Transverse colon (tissue), 4 donors: Measurements from ENCODE around the gene ZKSCAN4. TPM values are rescaled to one million over a fixed set of nuclear protein-coding genes. Genes with fewer than 3 reads are reported as not detected.

Experiments used
- DNase-seq: peaks from one replicate; pipeline ENCODE4 v3.0.0-alpha.2; 2019
- H3K27ac ChIP-seq, 4 donors: fragments of 200-600 bp; sonication (generic); 2 replicates each; pipeline ENCODE4 v1.5.1; 2016 to 2018; ENCODE audit warnings: inconsistent platforms in 4 of 4
- H3K27me3 ChIP-seq: fragments of 200-600 bp; sonication (generic); 2 replicates; pipeline ENCODE4 v1.5.1; 2017; ENCODE audit warnings: inconsistent platforms
- H3K36me3 ChIP-seq, 4 donors: fragments of 200-600 bp; sonication (generic); 2 replicates each; pipeline ENCODE4 v1.5.1; 2017 to 2019; ENCODE audit warnings: inconsistent platforms in 4 of 4
- H3K4me1 ChIP-seq, 4 donors: fragments of 200-600 bp; sonication (generic); 2 replicates each; pipeline ENCODE4 v1.5.1; 2017 to 2020; ENCODE audit warnings: inconsistent platforms in 4 of 4
- H3K4me3 ChIP-seq, 4 donors: fragments of 200-600 bp; sonication (generic); 1 replicate in 1 of 4; 2 replicates in 3 of 4; pipeline versions ENCODE4 v1.5.1 to v1.6.1; 2017 to 2019; ENCODE audit warnings: inconsistent platforms in 4 of 4
- H3K9me3 ChIP-seq, 2 donors: fragments of 200-600 bp; sonication (generic); 2 replicates each; pipeline ENCODE4 v1.5.1; 2017 to 2019; ENCODE audit warnings: inconsistent platforms in 2 of 2
- EP300 ChIP-seq: sonication (generic); formaldehyde crosslinking; IDR thresholded peaks from one replicate; pipeline ENCODE4 v1.6.1; 2017; ENCODE audit warnings: antibody characterized with exemption, low read depth
- POLR2A ChIP-seq: fragments of 450-650 bp; IDR thresholded peaks from one replicate; pipeline ENCODE4 v1.6.1; 2016; ENCODE audit warnings: antibody characterized with exemption, mild to moderate bottlenecking, moderate library complexity
- POLR2AphosphoS5 ChIP-seq, 3 donors: sonication (generic); formaldehyde crosslinking; IDR thresholded peaks; one replicate each; pipeline ENCODE4 v1.6.1; 2016; ENCODE audit warnings: antibody characterized with exemption in 3 of 3
- WGBS, 2 donors: methylation state at CpG; one replicate each; pipeline ENCODE4 v1.1.5; 2018; ENCODE audit warnings: low coverage in 1 of 2; 5-methylcytosine and 5-hydroxymethylcytosine counted together
- in situ Hi-C, 4 donors: fragments of 200-750 bp; cut with MboI; loops; one replicate each; pipeline versions ENCODE4 v1.15.0 to v1.15.1; 2017; ENCODE audit warnings: low sequenced_read_pairs in 3 of 4, low pct_ligation_motif_present in 1 of 4, low pct_unique_long_range_greater_than_20kb in 1 of 4
- intact Hi-C: fragments of 100-400 bp; cut with DNase I; formaldehyde crosslinking; loops from one replicate; pipeline ENCODE4 v1.15.1; 2023; ENCODE audit warnings: low total_unique reads
- total RNA-seq, 4 donors: library from RNA; depleted of rRNA; stranded (reverse); fragments of >200 nt; gene quantifications; one replicate each; pipeline ENCODE4 v1.1.0, GENCODE V29; 2016
- TF ChIP-seq, protein P1 (sequence below), 5 experiments: fragments of 200-600 bp in 3 of 5; fragments of 450-650 bp in 2 of 5; sonication (generic) in 3 of 5; IDR thresholded peaks; 1 replicate in 2 of 5; 2 replicates in 3 of 5; pipeline ENCODE4 v1.5.1; 2016 to 2017; ENCODE audit warnings: antibody characterized with exemption in 5 of 5, inconsistent platforms in 3 of 5, mild to moderate bottlenecking in 2 of 5, moderate library complexity in 1 of 5

ZKSCAN4 gene
- total RNA-seq, 4 donors from 2014 or later = 0.60 to 9.0 (median 4.9) TPM

DNA sequence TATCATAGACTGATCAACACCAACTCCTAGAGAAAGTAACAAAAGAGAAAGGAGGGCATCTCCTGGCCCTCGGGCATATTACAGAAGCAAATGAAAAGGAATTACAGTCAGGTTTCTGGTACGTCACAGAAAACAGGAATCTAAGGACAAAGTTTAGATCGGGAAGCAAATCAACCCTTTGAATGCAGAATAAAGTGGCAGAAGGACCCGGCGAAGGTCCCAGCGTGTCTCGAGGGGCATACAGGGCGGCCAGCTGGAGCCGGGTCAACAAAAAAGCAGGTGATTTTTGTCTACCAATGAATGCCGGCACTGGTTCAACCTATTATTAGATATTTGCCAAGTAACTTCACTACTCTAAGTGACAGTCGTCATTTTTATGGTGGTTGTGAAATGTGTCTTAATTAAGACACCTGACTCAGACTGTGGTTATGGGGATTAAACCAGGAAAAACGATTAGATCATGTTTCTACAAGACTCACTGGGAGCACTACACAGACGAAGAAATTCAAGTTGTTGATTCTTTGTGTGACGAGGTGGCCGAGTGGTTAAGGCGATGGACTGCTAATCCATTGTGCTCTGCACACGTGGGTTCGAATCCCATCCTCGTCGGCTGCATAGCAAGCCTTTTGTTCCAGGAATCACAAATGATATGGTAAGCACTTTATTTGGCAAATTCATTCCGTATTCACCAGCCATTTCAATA, 39.4 kb downstream of the ZKSCAN4 start:
- intact Hi-C loops = no loop called here
- 0 to 2% methylated on average over 10 to 21 of the region's 21 CpGs for WGBS, 2 donors
- peaks cover 9 to 34% (median 12%) of the 10 kb centered on the region in 4 donors for H3K4me1 ChIP-seq
- peaks cover 77% of the 10 kb centered on the region for H3K27me3 ChIP-seq
- H3K27ac ChIP-seq = peak overlapping the region in 3 of 4 donors; percentile 26 to 70 (median 61)
- in situ Hi-C loops = loop anchor here in 1 of 4 donors (10.0 kb wide), 1 partner anchor 68 kb away; the partner anchor contains the start of gene ZKSCAN8
- DNase-seq = peak; percentile 50
- TF ChIP-seq, protein P1, sequence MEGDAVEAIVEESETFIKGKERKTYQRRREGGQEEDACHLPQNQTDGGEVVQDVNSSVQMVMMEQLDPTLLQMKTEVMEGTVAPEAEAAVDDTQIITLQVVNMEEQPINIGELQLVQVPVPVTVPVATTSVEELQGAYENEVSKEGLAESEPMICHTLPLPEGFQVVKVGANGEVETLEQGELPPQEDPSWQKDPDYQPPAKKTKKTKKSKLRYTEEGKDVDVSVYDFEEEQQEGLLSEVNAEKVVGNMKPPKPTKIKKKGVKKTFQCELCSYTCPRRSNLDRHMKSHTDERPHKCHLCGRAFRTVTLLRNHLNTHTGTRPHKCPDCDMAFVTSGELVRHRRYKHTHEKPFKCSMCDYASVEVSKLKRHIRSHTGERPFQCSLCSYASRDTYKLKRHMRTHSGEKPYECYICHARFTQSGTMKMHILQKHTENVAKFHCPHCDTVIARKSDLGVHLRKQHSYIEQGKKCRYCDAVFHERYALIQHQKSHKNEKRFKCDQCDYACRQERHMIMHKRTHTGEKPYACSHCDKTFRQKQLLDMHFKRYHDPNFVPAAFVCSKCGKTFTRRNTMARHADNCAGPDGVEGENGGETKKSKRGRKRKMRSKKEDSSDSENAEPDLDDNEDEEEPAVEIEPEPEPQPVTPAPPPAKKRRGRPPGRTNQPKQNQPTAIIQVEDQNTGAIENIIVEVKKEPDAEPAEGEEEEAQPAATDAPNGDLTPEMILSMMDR (IDR thresholded peaks at IDR 0.05) = no peak
- TF ChIP-seq POLR2A = no peak
- TF ChIP-seq POLR2AphosphoS5 (IDR thresholded peaks at IDR 0.05) = no peak
- no peaks in the 10 kb centered on the region for H3K36me3 ChIP-seq
- no peaks in the 10 kb centered on the region for H3K9me3 ChIP-seq
- H3K4me3 ChIP-seq = peak overlapping the region in 3 of 4 donors; percentile 24 to 37 (median 31)

DNA sequence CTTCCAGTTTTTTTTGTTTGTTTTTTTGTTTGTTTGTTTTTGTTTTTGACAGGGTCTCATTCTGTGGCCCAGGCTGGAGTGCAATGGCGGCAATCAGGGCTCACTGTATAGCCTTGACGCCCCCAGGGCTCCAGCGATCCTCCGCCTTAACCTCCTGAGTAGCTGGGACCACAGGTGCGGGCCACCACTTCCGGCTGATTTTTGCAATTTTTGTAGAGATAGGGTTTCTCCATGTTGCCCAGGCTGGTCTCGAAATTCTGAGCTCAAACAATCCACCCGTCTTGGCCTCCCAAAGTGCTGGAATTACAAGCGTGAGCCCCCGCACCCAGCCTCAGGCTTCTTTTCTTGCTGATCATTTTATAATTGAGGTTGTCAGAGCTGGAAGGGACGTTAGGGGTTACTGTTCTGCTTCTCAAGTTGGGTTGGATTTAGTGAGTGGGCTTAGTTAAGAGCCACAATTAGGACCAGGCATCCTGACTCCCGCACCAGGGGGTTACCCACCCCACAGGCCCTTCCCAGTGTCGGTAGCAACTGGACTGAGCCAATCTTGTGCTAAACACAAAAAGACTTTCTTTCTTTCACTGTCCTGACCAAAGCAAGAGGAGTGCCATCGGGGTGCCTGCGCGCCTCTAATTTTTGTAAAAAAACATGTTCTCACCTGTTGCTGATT, 40.1 kb downstream of the ZKSCAN4 start:
- H3K4me1 ChIP-seq = peaks cover 9 to 38% (median 12%) of the 10 kb centered on the region in 4 donors
- peak overlapping the region in 2 of 4 donors; percentile 31 to 37 for H3K4me3 ChIP-seq
- H3K9me3 ChIP-seq = no peaks in the 10 kb centered on the region
- WGBS, 2 donors = 0 to 30% methylated on average over 3 to 16 of the region's 16 CpGs
- in situ Hi-C loops = loop anchor here in 1 of 4 donors (10.0 kb wide), 1 partner anchor 67 kb away; the partner anchor contains the start of gene ZKSCAN8
- no peak for DNase-seq
- no peaks in the 10 kb centered on the region for H3K36me3 ChIP-seq
- H3K27me3 ChIP-seq = peaks cover 84% of the 10 kb centered on the region
- peak overlapping the region in 2 of 4 donors; percentile 61 to 70 for H3K27ac ChIP-seq
- TF ChIP-seq, protein P1 (IDR thresholded peaks at IDR 0.05) = no peak
- TF ChIP-seq POLR2A (no peak), POLR2AphosphoS5 (IDR thresholded peaks at IDR 0.05) (no peak), EP300 (no peak)
- intact Hi-C loops = no loop called here

DNA sequence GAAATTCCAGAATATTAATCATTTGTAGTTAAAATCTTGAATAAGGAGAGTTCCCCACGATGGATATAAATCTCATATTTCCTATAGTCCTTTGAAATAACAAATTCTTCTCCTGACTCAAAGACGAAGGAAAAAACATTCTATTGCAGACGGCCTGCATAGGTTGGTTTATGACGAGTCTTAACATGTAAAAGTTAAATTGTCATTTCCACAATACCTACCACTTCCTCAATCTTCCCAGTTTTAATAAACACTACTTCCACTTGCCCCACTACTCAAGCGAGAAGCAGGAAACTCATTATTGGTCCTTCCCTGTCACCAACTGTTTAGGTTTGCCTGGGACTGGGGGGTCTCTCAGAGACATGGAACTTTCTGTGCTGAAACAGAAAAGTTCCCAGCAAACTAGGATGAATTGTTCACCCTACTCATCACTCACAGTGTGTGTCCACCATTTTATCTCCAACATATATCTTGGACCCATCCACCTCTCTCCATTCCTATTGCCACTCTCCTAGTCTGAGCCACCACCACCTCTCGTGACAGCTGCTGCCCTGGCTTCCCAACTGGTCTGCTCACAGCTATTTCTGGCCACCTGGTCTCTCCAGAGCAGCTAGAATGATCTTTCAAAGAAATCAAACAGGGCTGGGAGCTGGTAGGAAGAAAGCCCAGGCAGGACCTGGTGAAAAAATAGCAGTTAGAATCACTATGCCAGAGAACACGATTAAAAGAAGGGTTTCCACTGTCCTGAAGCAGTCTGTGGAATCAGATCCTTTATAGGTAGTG, 42.1 kb downstream of the ZKSCAN4 start:
- H3K4me3 ChIP-seq = no peak overlapping the region
- in situ Hi-C loops = loop anchor here in 1 of 4 donors (10.0 kb wide), 1 partner anchor 65 kb away; the partner anchor contains the start of gene ZKSCAN8
- WGBS, 2 donors = 57 to 60% methylated on average over 7 of the region's 7 CpGs

DNA sequence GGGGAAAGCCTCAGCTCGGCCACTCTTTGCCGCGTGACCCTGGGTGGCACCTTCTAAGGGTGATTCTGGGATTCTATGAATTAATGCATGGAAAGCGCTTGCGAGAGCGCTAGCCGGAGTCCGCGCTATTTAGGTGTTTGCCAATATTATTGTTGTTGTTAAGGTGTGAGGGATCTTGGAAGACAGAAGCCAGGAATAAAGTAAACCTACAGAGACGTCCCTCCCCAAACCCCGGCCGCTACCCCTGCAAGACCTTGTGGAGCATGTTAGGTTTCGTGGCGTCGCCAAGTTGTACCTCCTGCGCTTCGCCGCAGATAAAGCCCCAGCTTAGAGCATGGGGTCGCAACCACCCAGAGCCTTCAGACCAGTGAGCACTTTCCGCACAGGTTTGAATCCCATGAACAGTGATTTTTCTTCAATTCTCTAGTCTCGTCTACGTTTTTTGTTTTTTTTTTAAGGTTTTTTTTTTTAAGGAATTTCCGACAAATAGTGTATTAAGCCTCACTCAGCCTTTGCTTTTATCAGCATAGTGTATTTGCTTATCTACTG, 43.9 kb downstream of the ZKSCAN4 start:
- Histone ChIP-seq H3K27me3 (peaks cover 95% of the 10 kb centered on the region), H3K4me3 (peak overlapping the region in 3 of 4 donors; percentile 25 to 49 (median 36)), H3K9me3 (no peaks in the 10 kb centered on the region), H3K27ac (peak overlapping the region in 2 of 4 donors; percentile 60 to 64), H3K36me3 (no peaks in the 10 kb centered on the region), H3K4me1 (peaks cover 10 to 32% (median 12%) of the 10 kb centered on the region in 4 donors)
- DNase-seq = no peak
- in situ Hi-C loops (no loop called here), intact Hi-C loops (no loop called here)
- 19 to 20% methylated on average over 4 to 23 of the region's 23 CpGs for WGBS, 2 donors
- TF ChIP-seq EP300 (no peak), POLR2AphosphoS5 (IDR thresholded peaks at IDR 0.05) (no peak), POLR2A (no peak)
- TF ChIP-seq, protein P1 (IDR thresholded peaks at IDR 0.05) = no peak

More for the DNA sequence above, 42.1 kb downstream of the ZKSCAN4 start:
- intact Hi-C loops = no loop called here
- Histone ChIP-seq H3K27me3 (peaks cover 98% of the 10 kb centered on the region), H3K9me3 (no peaks in the 10 kb centered on the region), H3K27ac (no peak overlapping the region), H3K36me3 (no peaks in the 10 kb centered on the region), H3K4me1 (peaks cover 10 to 36% (median 13%) of the 10 kb centered on the region in 4 donors)
- TF ChIP-seq POLR2AphosphoS5 (IDR thresholded peaks at IDR 0.05) = no peak
- no peak for TF ChIP-seq POLR2A
- no peak for DNase-seq
